Omental fat pad (tissue), 4 donors: ENCODE measurements around the gene PAK2. TPM values are rescaled to one million over a fixed set of nuclear protein-coding genes. Genes with fewer than 3 reads are reported as not detected.
A peak's percentile ranks its signal among the peaks of the same experiment; 100 is the strongest.

Experiments
- ATAC-seq: fragments of 150-250 bp; one replicate; pipeline ENCODE4 v1.9.1; 2016; ENCODE audit warnings: mild to moderate bottlenecking, moderate library complexity; ENCODE audit not compliant: low FRiP score
- DNase-seq: peaks from one replicate; pipeline ENCODE4 v3.0.0-alpha.2; 2019; ENCODE audit warnings: low spot score
- total RNA-seq, 4 donors: library from RNA; depleted of rRNA; stranded (reverse); fragments of >200 nt; gene quantifications; one replicate each; pipeline ENCODE4 v1.1.0, GENCODE V29; 2016
- TF ChIP-seq, protein P1 (sequence below), 3 donors: fragments of 450-650 bp; IDR thresholded peaks; one replicate each; pipeline ENCODE4 v1.5.1; 2016 to 2017; ENCODE audit warnings: antibody characterized with exemption in 3 of 3, mild to moderate bottlenecking in 3 of 3, moderate library complexity in 2 of 3

PAK2 gene
- total RNA-seq, 4 donors from 2014 or later: 50.3 to 108 (median 81.0) TPM

DNA sequence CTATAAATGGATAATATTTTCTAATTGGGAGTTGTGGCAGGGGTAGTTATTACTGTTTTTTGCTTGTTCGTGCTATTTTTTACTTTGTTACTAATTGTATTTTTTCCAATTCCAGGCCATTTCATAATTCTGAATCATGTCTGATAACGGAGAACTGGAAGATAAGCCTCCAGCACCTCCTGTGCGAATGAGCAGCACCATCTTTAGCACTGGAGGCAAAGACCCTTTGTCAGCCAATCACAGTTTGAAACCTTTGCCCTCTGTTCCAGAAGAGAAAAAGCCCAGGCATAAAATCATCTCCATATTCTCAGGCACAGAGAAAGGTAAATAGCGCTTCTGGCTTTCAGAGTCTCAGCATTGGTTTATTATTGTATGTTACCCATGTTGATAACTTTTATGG, 42.9 kb downstream of the PAK2 start:
- ATAC-seq (no peak), DNase-seq (no peak)
- TF ChIP-seq, protein P1, sequence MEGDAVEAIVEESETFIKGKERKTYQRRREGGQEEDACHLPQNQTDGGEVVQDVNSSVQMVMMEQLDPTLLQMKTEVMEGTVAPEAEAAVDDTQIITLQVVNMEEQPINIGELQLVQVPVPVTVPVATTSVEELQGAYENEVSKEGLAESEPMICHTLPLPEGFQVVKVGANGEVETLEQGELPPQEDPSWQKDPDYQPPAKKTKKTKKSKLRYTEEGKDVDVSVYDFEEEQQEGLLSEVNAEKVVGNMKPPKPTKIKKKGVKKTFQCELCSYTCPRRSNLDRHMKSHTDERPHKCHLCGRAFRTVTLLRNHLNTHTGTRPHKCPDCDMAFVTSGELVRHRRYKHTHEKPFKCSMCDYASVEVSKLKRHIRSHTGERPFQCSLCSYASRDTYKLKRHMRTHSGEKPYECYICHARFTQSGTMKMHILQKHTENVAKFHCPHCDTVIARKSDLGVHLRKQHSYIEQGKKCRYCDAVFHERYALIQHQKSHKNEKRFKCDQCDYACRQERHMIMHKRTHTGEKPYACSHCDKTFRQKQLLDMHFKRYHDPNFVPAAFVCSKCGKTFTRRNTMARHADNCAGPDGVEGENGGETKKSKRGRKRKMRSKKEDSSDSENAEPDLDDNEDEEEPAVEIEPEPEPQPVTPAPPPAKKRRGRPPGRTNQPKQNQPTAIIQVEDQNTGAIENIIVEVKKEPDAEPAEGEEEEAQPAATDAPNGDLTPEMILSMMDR (IDR thresholded peaks at IDR 0.05): no peak

DNA sequence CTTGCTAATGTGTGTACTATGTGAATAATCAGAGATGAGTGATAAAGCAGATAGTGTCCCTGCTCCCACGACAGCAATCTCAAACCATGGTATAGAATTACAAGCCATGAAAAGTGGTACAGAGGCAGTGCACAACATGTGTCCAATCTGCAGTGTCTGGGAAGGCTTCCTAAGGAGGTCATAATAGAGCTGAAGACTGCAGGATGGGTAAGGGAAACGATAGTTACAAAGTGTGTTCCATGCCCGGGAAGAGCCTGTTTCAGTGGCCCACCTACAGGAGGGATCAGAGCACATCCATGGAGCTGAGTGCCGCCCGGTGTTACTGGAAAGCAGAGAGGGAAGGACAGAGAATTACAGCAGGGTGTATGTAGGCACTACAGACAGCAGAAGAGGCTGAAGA, 48.9 kb downstream of the PAK2 start:
- DNase-seq (no peak), ATAC-seq (no peak)
- TF ChIP-seq, protein P1 (IDR thresholded peaks at IDR 0.05): no peak

DNA sequence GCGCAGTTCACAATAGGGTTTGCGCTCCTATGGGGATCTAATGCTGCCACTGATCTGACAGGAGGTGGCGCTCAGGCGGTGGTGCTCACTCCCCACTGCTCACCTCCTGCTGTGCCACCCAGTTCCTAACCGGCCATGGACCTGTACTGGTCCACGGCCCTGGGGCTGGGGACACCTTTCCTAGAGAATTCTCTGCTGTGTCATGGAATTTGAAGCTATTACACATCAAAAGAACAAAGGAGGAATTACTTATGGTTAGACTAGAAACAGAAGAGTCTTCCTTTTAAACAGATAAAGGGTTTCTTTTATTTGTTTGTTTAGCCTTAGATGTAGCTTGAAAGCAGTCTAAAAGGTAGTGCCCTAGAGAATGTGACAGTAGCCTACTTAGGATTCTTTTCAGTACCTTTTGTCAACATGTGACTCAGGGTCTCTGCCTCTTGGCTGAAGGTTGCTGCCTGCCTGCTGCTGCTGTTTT, 50.3 kb downstream of the PAK2 start:
- TF ChIP-seq, protein P1 (IDR thresholded peaks at IDR 0.05): no peak
- DNase-seq: no peak
- no peak for ATAC-seq

DNA sequence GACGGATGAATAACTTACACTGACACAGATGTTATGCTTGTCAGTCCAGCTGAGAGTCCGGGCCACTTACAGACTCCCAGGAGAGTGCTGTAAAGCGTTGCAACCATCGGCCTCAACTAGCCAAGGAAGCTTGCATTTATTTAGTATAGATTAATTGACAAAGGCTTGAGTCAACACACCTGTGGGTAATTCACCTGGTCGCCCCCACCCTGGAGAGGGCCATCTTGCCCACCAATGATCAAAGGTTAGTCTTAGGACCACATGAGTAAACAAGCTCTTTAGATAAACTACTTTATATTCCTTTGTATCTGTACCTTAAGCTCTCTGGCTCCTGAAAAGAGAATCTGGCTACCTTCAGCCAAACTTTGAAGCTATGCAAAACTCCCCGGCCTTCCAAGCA, 51.0 kb downstream of the PAK2 start:
- TF ChIP-seq, protein P1 (IDR thresholded peaks at IDR 0.05): no peak
- ATAC-seq: no peak
- DNase-seq: no peak

DNA sequence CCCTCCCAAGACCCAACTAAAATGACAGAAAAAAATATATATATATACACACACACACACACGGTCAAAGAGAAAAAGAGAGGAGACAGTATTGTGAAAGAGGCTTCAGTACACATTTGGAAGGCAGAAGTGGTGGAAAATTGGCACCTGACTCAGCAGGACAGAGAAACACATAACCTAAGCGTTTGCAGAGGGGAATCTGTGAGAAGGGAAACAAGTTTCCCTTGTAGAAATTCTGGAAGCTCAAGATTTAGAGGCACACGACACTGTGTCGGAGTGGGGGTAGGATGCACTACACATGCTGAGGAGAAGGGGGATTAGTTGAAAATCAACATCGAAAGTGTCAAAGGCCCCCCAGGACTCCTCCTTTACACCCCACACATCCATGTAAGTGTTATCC, 53.1 kb downstream of the PAK2 start:
- ATAC-seq: peak; percentile 66
- TF ChIP-seq, protein P1 (IDR thresholded peaks at IDR 0.05): no peak
- no peak for DNase-seq

DNA sequence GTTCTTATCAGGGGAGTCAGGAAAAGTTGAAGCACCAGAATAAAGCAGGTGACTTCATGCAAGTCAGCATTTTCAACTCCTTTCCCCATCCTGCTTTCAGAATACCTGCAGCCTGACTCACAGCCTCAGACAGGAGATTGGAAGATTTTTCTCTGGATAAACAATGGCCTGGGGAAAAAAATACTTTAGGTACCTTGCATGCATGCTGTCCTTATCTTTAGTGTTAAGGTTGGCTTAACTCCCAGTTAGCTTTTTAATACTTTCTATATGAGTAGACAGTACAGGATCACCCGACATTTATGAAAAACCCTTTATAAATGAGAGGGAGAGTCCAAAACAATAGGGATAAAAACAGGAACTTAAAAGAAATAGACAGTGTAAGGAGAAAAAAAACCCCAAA, 53.6 kb downstream of the PAK2 start:
- DNase-seq: no peak
- TF ChIP-seq, protein P1 (IDR thresholded peaks at IDR 0.05): no peak
- ATAC-seq: peak; percentile 87

DNA sequence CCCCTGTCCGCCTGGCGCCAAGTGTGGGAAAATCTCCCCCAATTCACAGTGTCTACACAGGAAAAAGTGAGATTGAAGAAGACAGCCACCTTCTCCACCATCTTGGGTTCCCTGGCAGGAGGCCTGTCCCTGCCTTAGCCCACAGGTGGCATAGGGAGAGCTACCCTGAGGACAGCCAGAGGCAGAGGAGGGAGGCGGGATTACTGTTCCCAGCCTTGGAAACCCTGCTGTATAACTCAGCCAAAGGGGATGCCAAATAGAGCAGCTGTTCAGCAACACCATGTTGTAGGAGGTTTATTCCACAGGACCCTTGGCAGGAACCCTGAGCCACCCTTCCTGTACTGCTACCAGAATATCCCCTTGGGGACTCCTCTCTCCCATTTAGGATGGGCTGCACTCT, 54.8 kb downstream of the PAK2 start:
- DNase-seq (no peak), ATAC-seq (no peak)
- TF ChIP-seq, protein P1 (IDR thresholded peaks at IDR 0.05): no peak
